ENCODE data around the gene ATP5PD. TPM values are rescaled to one million over a fixed set of nuclear protein-coding genes. Genes with fewer than 3 reads are reported as not detected.
A peak's percentile ranks its signal among the peaks of the same experiment; 100 is the strongest.

ATP5PD gene
- total and polyA plus RNA-seq, 7 donors, result 409 to 931 (median 577) TPM

DNA sequence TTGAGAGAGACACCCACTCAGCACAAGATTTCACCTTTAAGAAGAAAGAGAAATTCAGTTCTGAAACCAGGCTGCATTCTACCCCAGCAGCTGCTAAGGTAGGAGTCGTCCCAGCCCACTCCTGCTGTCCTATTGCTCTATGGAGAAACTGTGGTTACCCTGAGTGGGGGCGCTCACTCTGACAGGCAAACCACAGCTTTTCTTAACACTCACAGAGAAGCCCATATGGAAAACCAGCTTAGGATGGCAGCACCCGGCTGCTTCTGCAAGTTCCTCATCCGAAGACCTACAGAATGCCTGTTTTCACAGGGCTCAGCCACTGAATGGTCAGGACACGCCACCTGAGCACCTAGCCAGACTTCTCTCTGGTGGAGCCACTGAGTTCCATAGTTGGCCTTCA is 7.5 kb downstream of the ATP5PD start:
- no peaks in the 10 kb centered on the region for H3K9me3 ChIP-seq
- TF ChIP-seq, protein P1, sequence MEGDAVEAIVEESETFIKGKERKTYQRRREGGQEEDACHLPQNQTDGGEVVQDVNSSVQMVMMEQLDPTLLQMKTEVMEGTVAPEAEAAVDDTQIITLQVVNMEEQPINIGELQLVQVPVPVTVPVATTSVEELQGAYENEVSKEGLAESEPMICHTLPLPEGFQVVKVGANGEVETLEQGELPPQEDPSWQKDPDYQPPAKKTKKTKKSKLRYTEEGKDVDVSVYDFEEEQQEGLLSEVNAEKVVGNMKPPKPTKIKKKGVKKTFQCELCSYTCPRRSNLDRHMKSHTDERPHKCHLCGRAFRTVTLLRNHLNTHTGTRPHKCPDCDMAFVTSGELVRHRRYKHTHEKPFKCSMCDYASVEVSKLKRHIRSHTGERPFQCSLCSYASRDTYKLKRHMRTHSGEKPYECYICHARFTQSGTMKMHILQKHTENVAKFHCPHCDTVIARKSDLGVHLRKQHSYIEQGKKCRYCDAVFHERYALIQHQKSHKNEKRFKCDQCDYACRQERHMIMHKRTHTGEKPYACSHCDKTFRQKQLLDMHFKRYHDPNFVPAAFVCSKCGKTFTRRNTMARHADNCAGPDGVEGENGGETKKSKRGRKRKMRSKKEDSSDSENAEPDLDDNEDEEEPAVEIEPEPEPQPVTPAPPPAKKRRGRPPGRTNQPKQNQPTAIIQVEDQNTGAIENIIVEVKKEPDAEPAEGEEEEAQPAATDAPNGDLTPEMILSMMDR (IDR thresholded peaks at IDR 0.05), result no peak
- no peak overlapping the region for H3K4me3 ChIP-seq
- H3K27me3 ChIP-seq (ENCODE audit: insufficient read depth in 3 of 3, low read length in 2 of 3), result no peaks in the 10 kb centered on the region
- H3K27ac ChIP-seq, result no peak overlapping the region
- ATAC-seq, result no peak
- H3K4me1 ChIP-seq, result peaks cover 16% of the 10 kb centered on the region
- WGBS, 3 donors, result 89 to 95% (median 94%) methylated on average over 5 of the region's 5 CpGs
- no peak for DNase-seq
- peaks cover 8 to 56% of the 10 kb centered on the region in 2 donors for H3K36me3 ChIP-seq (ENCODE audit: insufficient read depth in 1 of 2, low read depth in 1 of 2)
- intact Hi-C loops (cut with DNase I), result no loop called here

DNA sequence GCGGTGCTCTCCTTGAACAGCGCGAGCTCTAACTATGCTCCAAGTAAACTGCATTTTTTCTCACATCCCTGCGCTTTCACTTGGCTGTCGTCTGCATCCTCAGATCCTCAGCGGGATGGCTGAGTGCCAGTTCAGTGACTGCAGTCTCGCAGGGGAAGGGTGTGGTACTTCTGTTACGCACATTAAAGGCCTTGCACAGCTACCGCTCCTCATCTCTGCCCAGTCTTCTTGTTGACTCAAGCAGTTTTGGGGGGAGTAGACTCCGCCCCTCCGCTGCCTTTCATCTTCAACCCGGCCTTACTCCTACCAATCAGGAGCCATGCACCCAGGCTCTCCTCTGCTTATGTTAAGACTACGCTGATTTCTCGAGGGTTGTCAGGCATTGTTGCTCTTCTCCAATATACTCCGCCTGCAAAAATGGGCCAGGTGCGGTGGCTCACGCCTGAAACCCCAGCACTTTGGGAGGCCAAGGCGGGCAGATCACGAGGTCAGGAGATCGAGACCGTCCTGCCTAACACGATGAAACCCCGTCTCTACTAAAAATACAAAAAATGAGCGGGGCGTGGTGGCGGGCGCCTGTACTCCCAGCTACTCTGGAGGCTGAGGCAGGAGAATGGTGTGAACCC is 10.0 kb downstream of the ATP5PD start:
- H3K4me1 ChIP-seq, result peaks cover 30% of the 10 kb centered on the region
- H3K4me3 ChIP-seq, result peak overlapping the region; percentile 40
- DNase-seq (peak; percentile 90 to 93), ATAC-seq (peak in 1 of 4 donors; percentile 7)
- peaks cover 5 to 48% of the 10 kb centered on the region in 2 donors for H3K36me3 ChIP-seq (ENCODE audit: insufficient read depth in 1 of 2, low read depth in 1 of 2)
- H3K9me3 ChIP-seq, result no peaks in the 10 kb centered on the region
- TF ChIP-seq, protein P1 (IDR thresholded peaks at IDR 0.05), result no peak
- intact Hi-C loops (cut with DNase I), result no loop called here
- H3K27me3 ChIP-seq (ENCODE audit: insufficient read depth in 3 of 3, low read length in 2 of 3), result no peaks in the 10 kb centered on the region
- peak overlapping the region; percentile 87 for H3K27ac ChIP-seq
- WGBS, 3 donors, result 61 to 65% (median 64%) methylated on average over 27 of the region's 27 CpGs

GRCh38 chr17:75034236-75034908 is 12.4 kb downstream of the ATP5PD start:
- Histone ChIP-seq H3K27ac (peak overlapping the region; percentile 87), H3K4me3 (peak overlapping the region; percentile 78), H3K9me3 (no peaks in the 10 kb centered on the region), H3K36me3 (ENCODE audit: insufficient read depth in 1 of 2, low read depth in 1 of 2) (peaks cover 0 to 25% of the 10 kb centered on the region in 2 donors), H3K27me3 (ENCODE audit: insufficient read depth in 3 of 3, low read length in 2 of 3) (no peaks in the 10 kb centered on the region), H3K4me1 (peaks cover 30% of the 10 kb centered on the region)
- TF ChIP-seq, protein P1 (IDR thresholded peaks at IDR 0.05), result no peak
- ATAC-seq, result peak; percentile 82 to 85 (median 83)
- intact Hi-C loops (cut with DNase I), result no loop called here
- WGBS, 3 donors, result 0 to 1% (median 1%) methylated on average over 43 of the region's 43 CpGs
- peak; percentile 86 to 90 for DNase-seq

DNA sequence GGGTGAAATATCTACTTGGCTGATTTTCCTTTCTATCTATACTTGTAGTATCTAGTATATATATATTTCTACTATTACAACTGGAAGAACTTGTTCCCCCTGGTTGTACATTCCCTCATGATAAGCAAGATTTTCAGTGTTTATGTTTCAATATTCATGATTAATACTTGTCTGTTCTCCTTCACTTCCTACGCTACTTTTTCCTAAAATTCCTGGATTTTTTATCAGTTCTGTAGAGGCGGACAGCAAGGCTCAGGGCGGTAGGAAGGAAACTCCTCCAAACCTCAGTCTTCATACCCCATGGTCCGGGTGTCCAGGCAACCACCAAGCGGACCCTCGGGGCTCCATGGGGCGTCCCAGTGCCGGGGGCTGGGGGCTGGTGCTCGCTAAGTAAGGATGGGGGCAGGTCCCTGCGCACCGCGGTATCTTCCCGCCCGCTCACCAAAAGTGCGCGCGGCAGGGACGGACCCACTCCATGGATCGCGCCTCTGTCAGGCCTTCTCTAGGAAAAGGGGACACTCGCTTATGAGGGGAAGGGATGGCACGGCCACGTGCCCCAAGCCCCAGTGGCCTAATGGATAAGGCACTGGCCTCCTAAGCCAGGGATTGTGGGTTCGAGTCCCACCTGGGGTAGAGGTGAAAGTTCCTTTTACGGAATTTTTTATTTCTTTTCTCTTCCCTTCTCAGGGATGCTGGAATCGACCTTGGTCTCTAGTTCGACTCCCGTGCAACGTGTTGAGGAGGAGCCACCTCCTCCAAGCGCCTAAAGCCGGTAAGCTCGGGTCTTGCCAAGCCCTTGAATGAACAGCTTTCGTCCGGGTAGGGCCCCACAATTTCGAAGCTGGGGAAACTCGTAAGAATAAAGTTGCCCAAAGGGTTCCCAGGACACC is 13.2 kb downstream of the ATP5PD start:
- 1% methylated on average over 36 of the region's 36 CpGs for WGBS, 3 donors
- H3K36me3 ChIP-seq (ENCODE audit: insufficient read depth in 1 of 2, low read depth in 1 of 2), result peaks cover 0 to 17% of the 10 kb centered on the region in 2 donors
- no peaks in the 10 kb centered on the region for H3K27me3 ChIP-seq (ENCODE audit: insufficient read depth in 3 of 3, low read length in 2 of 3)
- ATAC-seq (peak; percentile 73 to 82 (median 76)), DNase-seq (peak; percentile 88 to 94)
- peaks cover 30% of the 10 kb centered on the region for H3K4me1 ChIP-seq
- H3K9me3 ChIP-seq, result no peaks in the 10 kb centered on the region
- peak overlapping the region; percentile 87 for H3K27ac ChIP-seq
- H3K4me3 ChIP-seq, result peak overlapping the region; percentile 78
- TF ChIP-seq, protein P1 (IDR thresholded peaks at IDR 0.05), result no peak
- intact Hi-C loops (cut with DNase I), result no loop called here

Data from psoas muscle (tissue), 8 donors.